ENCODE measurements around the gene OGDHL.

OGDHL gene

GRCh38 chr10:49690698-49691356, 71.3 kb downstream of the OGDHL start:
- TF ChIP-seq CTCF (IDR thresholded peaks at IDR 0.05; ENCODE audit: low read depth, low read length): no peak
- no peak overlapping the region for H3K4me3 ChIP-seq (ENCODE audit: low read depth, low read length)
- in situ Hi-C loops (cut with HindIII; ENCODE audit: low sequenced_read_pairs): no loop called here
- DNase-seq (ENCODE audit: low read depth, low spot score): no peak

GRCh38 chr10:49689882-49690510, 72.1 kb downstream of the OGDHL start:
- TF ChIP-seq CTCF (IDR thresholded peaks at IDR 0.05; ENCODE audit: low read depth, low read length): no peak
- no peak overlapping the region for H3K4me3 ChIP-seq (ENCODE audit: low read depth, low read length)
- no peak for DNase-seq (ENCODE audit: low read depth, low spot score)
- in situ Hi-C loops (cut with HindIII; ENCODE audit: low sequenced_read_pairs): no loop called here

GRCh38 chr10:49688920-49689319, 73.2 kb downstream of the OGDHL start:
- DNase-seq (ENCODE audit: low read depth, low spot score): no peak
- TF ChIP-seq CTCF (IDR thresholded peaks at IDR 0.05; ENCODE audit: low read depth, low read length): no peak
- no peak overlapping the region for H3K4me3 ChIP-seq (ENCODE audit: low read depth, low read length)
- in situ Hi-C loops (cut with HindIII; ENCODE audit: low sequenced_read_pairs): no loop called here

- in situ Hi-C loops (cut with HindIII; ENCODE audit: low sequenced_read_pairs): no loop called here
- H3K4me3 ChIP-seq (ENCODE audit: low read depth, low read length): no peak overlapping the region
- no peak for DNase-seq (ENCODE audit: low read depth, low spot score)
- no peak for TF ChIP-seq CTCF (IDR thresholded peaks at IDR 0.05; ENCODE audit: low read depth, low read length)
These were observed 73.8 kb downstream of the OGDHL start for GRCh38 chr10:49688261-49688846.

- TF ChIP-seq CTCF (IDR thresholded peaks at IDR 0.05; ENCODE audit: low read depth, low read length): no peak
- DNase-seq (ENCODE audit: low read depth, low spot score): no peak
- in situ Hi-C loops (cut with HindIII; ENCODE audit: low sequenced_read_pairs): no loop called here
- no peak overlapping the region for H3K4me3 ChIP-seq (ENCODE audit: low read depth, low read length)
These were observed 75.5 kb downstream of the OGDHL start for GRCh38 chr10:49686651-49687050.

Measured in astrocyte of the spinal cord (primary cell).